Nephron (organoid): ENCODE data around the gene SH2D7.

Experiments
- H3K27ac Mint-ChIP-seq, 3 experiments: 2 replicates each; pipeline ENCODE4 v1.8.0; 2020; ENCODE audit warnings: mixed read lengths in 3 of 3, mild to moderate bottlenecking in 2 of 3, moderate library complexity in 1 of 3
- H3K27me3 Mint-ChIP-seq: 2 replicates; pipeline ENCODE4 v1.8.0; 2021; ENCODE audit warnings: low read depth, mild to moderate bottlenecking, moderate library complexity, mixed read lengths
- H3K36me3 Mint-ChIP-seq: 2 replicates; pipeline ENCODE4 v1.8.0; 2020; ENCODE audit warnings: low read depth, mixed read lengths
- H3K4me1 Mint-ChIP-seq: 2 replicates; pipeline ENCODE4 v1.8.0; 2020; ENCODE audit warnings: mixed read lengths
- H3K4me3 Mint-ChIP-seq, 3 experiments: 2 replicates each; pipeline ENCODE4 v1.8.0; 2020; ENCODE audit warnings: mild to moderate bottlenecking in 3 of 3, mixed read lengths in 3 of 3, moderate library complexity in 2 of 3
- H3K9me3 Mint-ChIP-seq: 2 replicates; pipeline ENCODE4 v1.8.0; 2020; ENCODE audit warnings: mixed read lengths
- CTCF ChIP-seq, 3 experiments: fragments of 200-600 bp; sonication (generic); IDR thresholded peaks; one replicate each; pipeline ENCODE4 v1.5.0; 2021; ENCODE audit warnings: antibody characterized with exemption in 3 of 3; ENCODE audit not compliant: unreplicated experiment in 3 of 3

Gene SH2D7

GRCh38 chr15:78087951-78088772 lies 4.2 kb upstream of the SH2D7 start:
- H3K36me3 Mint-ChIP-seq, result no peaks in the 10 kb centered on the region
- TF ChIP-seq CTCF (IDR thresholded peaks at IDR 0.05; ENCODE audit: unreplicated experiment in 3 of 3), result no peak
- H3K4me3 Mint-ChIP-seq, result no peak overlapping the region
- no peaks in the 10 kb centered on the region for H3K9me3 Mint-ChIP-seq
- H3K4me1 Mint-ChIP-seq, result peaks cover 25% of the 10 kb centered on the region
- H3K27me3 Mint-ChIP-seq, result peaks cover 10% of the 10 kb centered on the region
- H3K27ac Mint-ChIP-seq, result no peak overlapping the region

- peaks cover 8% of the 10 kb centered on the region for H3K27me3 Mint-ChIP-seq
- H3K4me1 Mint-ChIP-seq, result peaks cover 31% of the 10 kb centered on the region
- H3K9me3 Mint-ChIP-seq, result no peaks in the 10 kb centered on the region
Observed at GRCh38 chr15:78088773-78089080, 3.6 kb upstream of the SH2D7 start.

GRCh38 chr15:78090422-78091063 lies 1.8 kb upstream of the SH2D7 start:
- Mint-ChIP-seq H3K27ac (no peak overlapping the region), H3K4me1 (peaks cover 26% of the 10 kb centered on the region), H3K9me3 (no peaks in the 10 kb centered on the region), H3K27me3 (peaks cover 3% of the 10 kb centered on the region), H3K36me3 (no peaks in the 10 kb centered on the region), H3K4me3 (no peak overlapping the region)
- no peak for TF ChIP-seq CTCF (IDR thresholded peaks at IDR 0.05; ENCODE audit: unreplicated experiment in 3 of 3)

More at GRCh38 chr15:78088773-78089080, 3.6 kb upstream of the SH2D7 start:
- Mint-ChIP-seq H3K36me3 (no peaks in the 10 kb centered on the region), H3K27ac (no peak overlapping the region), H3K4me3 (no peak overlapping the region)
- no peak for TF ChIP-seq CTCF (IDR thresholded peaks at IDR 0.05; ENCODE audit: unreplicated experiment in 3 of 3)

- no peaks in the 10 kb centered on the region for H3K27me3 Mint-ChIP-seq
- no peaks in the 10 kb centered on the region for H3K36me3 Mint-ChIP-seq
- H3K4me3 Mint-ChIP-seq, result no peak overlapping the region
- no peaks in the 10 kb centered on the region for H3K9me3 Mint-ChIP-seq
- H3K4me1 Mint-ChIP-seq, result peaks cover 26% of the 10 kb centered on the region
- peak overlapping the region in 2 of 3 experiments; percentile 49 to 50 for H3K27ac Mint-ChIP-seq
- TF ChIP-seq CTCF (IDR thresholded peaks at IDR 0.05; ENCODE audit: unreplicated experiment in 3 of 3), result no peak
Observed at GRCh38 chr15:78093242-78094020, 1.1 kb downstream of the SH2D7 start.

- Mint-ChIP-seq H3K27me3 (no peaks in the 10 kb centered on the region), H3K4me3 (no peak overlapping the region), H3K27ac (no peak overlapping the region), H3K36me3 (no peaks in the 10 kb centered on the region), H3K9me3 (no peaks in the 10 kb centered on the region), H3K4me1 (peaks cover 8% of the 10 kb centered on the region)
- TF ChIP-seq CTCF (IDR thresholded peaks at IDR 0.05; ENCODE audit: unreplicated experiment in 3 of 3), result no peak
Observed at GRCh38 chr15:78097667-78098066, 5.3 kb downstream of the SH2D7 start.
